Breast epithelium (tissue), 3 donors: ENCODE measurements around the gene PLEKHG7.

ENCODE experiments used
- CTCF ChIP-seq, 3 donors: fragments of 450-650 bp; IDR thresholded peaks; one replicate each; pipeline ENCODE4 v1.5.1; 2016 to 2017; ENCODE audit warnings: antibody characterized with exemption in 3 of 3, mild to moderate bottlenecking in 3 of 3, moderate library complexity in 3 of 3
- POLR2A ChIP-seq: fragments of 450-650 bp; IDR thresholded peaks from one replicate; pipeline ENCODE4 v1.6.1; 2016; ENCODE audit warnings: antibody characterized with exemption, mild to moderate bottlenecking, moderate library complexity
- POLR2AphosphoS5 ChIP-seq, 3 donors: sonication (generic); formaldehyde crosslinking; IDR thresholded peaks; one replicate each; pipeline ENCODE4 v1.6.1; 2017; ENCODE audit warnings: antibody characterized with exemption in 3 of 3

GRCh38 chr12:92668739-92669138 is 34.0 kb upstream of the PLEKHG7 start:
- no peak for TF ChIP-seq CTCF (IDR thresholded peaks at IDR 0.05)
- TF ChIP-seq POLR2A, result no peak
- no peak for TF ChIP-seq POLR2AphosphoS5 (IDR thresholded peaks at IDR 0.05)
